PC-9 (cell line): ENCODE measurements around the gene IRF8.

Experiments used
- EZH2 ChIP-seq: fragments of 200-600 bp; sonication (generic); IDR thresholded peaks from 2 replicates; pipeline ENCODE4 v1.8.0; 2017; ENCODE audit warnings: antibody characterized with exemption, low read depth
- TF ChIP-seq, protein P1 (sequence below): fragments of 200-600 bp; sonication (generic); conservative IDR thresholded peaks from 2 replicates; pipeline ENCODE4 v1.6.1; 2017; ENCODE audit warnings: mixed run types, antibody characterized with exemption, mild to moderate bottlenecking, moderate library complexity

GRCh38 chr16:85913688-85914422 is 14.9 kb downstream of the IRF8 start:
- no peak for TF ChIP-seq EZH2
- TF ChIP-seq, protein P1, sequence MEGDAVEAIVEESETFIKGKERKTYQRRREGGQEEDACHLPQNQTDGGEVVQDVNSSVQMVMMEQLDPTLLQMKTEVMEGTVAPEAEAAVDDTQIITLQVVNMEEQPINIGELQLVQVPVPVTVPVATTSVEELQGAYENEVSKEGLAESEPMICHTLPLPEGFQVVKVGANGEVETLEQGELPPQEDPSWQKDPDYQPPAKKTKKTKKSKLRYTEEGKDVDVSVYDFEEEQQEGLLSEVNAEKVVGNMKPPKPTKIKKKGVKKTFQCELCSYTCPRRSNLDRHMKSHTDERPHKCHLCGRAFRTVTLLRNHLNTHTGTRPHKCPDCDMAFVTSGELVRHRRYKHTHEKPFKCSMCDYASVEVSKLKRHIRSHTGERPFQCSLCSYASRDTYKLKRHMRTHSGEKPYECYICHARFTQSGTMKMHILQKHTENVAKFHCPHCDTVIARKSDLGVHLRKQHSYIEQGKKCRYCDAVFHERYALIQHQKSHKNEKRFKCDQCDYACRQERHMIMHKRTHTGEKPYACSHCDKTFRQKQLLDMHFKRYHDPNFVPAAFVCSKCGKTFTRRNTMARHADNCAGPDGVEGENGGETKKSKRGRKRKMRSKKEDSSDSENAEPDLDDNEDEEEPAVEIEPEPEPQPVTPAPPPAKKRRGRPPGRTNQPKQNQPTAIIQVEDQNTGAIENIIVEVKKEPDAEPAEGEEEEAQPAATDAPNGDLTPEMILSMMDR, result no peak
